HepG2 (cell line): Measurements from ENCODE around the gene BORCS5. TPM values are rescaled to one million over a fixed set of nuclear protein-coding genes. Genes with fewer than 3 reads are reported as not detected.

ENCODE experiments used
- ATAC-seq: fragments of 200-7000 bp; cut with Tn5 transposase; 3 replicates; pipeline ENCODE4 v1.9.1; 2020; ENCODE audit warnings: mild to moderate bottlenecking, moderate library complexity
- BruUV-seq: library from RNA; stranded (reverse); fragments of 400-500 nt; replicated peaks from 2 replicates; lab custom pipeline; 2021; lab: Mats Ljungman, UMichigan
- CTCF ChIA-PET: fragments of 300-600 bp; formaldehyde crosslinking; extraction: SDS; loops from one replicate; lab custom pipeline; 2021; ENCODE audit warnings: low total read pairs, inconsistent platforms, low intra/inter-chr PET ratio; lab: Yijun Ruan, JAX
- POLR2A ChIA-PET: fragments of 350-600 bp; sonication (Branson Sonifier 250); formaldehyde crosslinking; loops from one replicate; lab custom pipeline; 2020; ENCODE audit warnings: antibody characterized with exemption, inconsistent platforms; lab: Yijun Ruan, JAX
- DNase-seq: peaks from one replicate; pipeline ENCODE4 v3.0.0-alpha.2; 2015; ENCODE audit warnings: low spot score
- FAIRE-seq: peaks from 3 replicates; lab custom pipeline; 2011; peaks lifted over from hg19 to GRCh38; lab: Jason Lieb, UNC
- H2AFZ ChIP-seq: one replicate; pipeline ENCODE4 v1.6.1; 2011; ENCODE audit warnings: low read length, inconsistent platforms
- H3K27ac ChIP-seq: fragments of 300-600 bp; 3 replicates; pipeline ENCODE4 v1.8.0; 2011; ENCODE audit warnings: mixed run types, mild to moderate bottlenecking, mixed read lengths, low read length, inconsistent platforms; ENCODE audit not compliant: insufficient read depth; ENCODE audit errors: extremely low read length
- H3K27me3 ChIP-seq, 2 experiments: fragments of 200-600 bp in 1 of 2; 2 replicates in 1 of 2; 3 replicates in 1 of 2; pipeline versions ENCODE4 v1.6.0 to v1.8.0; 2011; ENCODE audit warnings: low read length in 2 of 2, mild to moderate bottlenecking in 2 of 2, moderate library complexity in 2 of 2, inconsistent platforms in 1 of 2; ENCODE audit not compliant: insufficient read depth in 2 of 2, control insufficient read depth in 1 of 2
- H3K36me3 ChIP-seq, 2 experiments: fragments of 200-600 bp in 1 of 2; replicated peaks in 1 of 2; 2 replicates in 1 of 2; 3 replicates in 1 of 2; pipeline versions ENCODE4 v1.5.1 to v1.8.0; 2011; ENCODE audit warnings: low read length in 2 of 2, inconsistent platforms in 1 of 2; ENCODE audit not compliant: insufficient read depth in 2 of 2, control insufficient read depth in 1 of 2
- H3K4me1 ChIP-seq: 2 replicates; pipeline ENCODE4 v1.5.1; 2012; ENCODE audit warnings: low read length, inconsistent platforms; ENCODE audit not compliant: insufficient read depth
- H3K4me2 ChIP-seq: 2 replicates; pipeline ENCODE4 v1.6.0; 2011; ENCODE audit warnings: low read depth, low read length, inconsistent platforms
- H3K4me3 ChIP-seq, 3 experiments: fragments of 200-600 bp in 1 of 3; sonication (generic), shearing (Covaris generic) in 1 of 3; replicated peaks in 1 of 3; 2 replicates each; pipeline ENCODE4 v1.5.1; 2011 to 2016; ENCODE audit warnings: low read length in 3 of 3, inconsistent platforms in 2 of 3, low read depth in 2 of 3, mild to moderate bottlenecking in 2 of 3, control low read depth in 1 of 3, mixed read lengths in 1 of 3; ENCODE audit not compliant: insufficient read depth in 1 of 3
- H3K79me2 ChIP-seq: one replicate; pipeline ENCODE4 v1.6.1; 2011; ENCODE audit warnings: low read length, inconsistent platforms; ENCODE audit not compliant: insufficient read depth
- H3K9ac ChIP-seq: 2 replicates; pipeline ENCODE4 v1.6.0; 2011; ENCODE audit warnings: mild to moderate bottlenecking, low read depth, low read length, inconsistent platforms; ENCODE audit not compliant: insufficient read depth
- H3K9me3 ChIP-seq: 2 replicates; pipeline ENCODE4 v1.5.1; 2012; ENCODE audit warnings: mild to moderate bottlenecking, low read length
- H4K20me1 ChIP-seq: 2 replicates; pipeline ENCODE4 v1.6.0; 2011; ENCODE audit warnings: inconsistent platforms, mild to moderate bottlenecking, low read length, moderate library complexity; ENCODE audit not compliant: insufficient read depth
- CREM ChIP-seq, 2 experiments: sonication (generic) in 1 of 2; formaldehyde crosslinking in 1 of 2; IDR thresholded peaks; 2 replicates each; pipeline versions ENCODE4 v1.4.0 to v1.6.1; 2016 to 2020; ENCODE audit warnings: antibody characterized with exemption in 1 of 2, mild to moderate bottlenecking in 1 of 2, missing genetic modification reagents in 1 of 2
- HOXA7 ChIP-seq: sonication (generic); formaldehyde crosslinking; IDR thresholded peaks from 2 replicates; pipeline ENCODE4 v1.8.1; 2022; ENCODE audit warnings: mild to moderate bottlenecking, missing genetic modification reagents, moderate library complexity
- MAFK ChIP-seq, 2 experiments: IDR thresholded peaks in 1 of 2; conservative IDR thresholded peaks in 1 of 2; 2 replicates each; pipeline ENCODE4 v1.6.1; 2011; ENCODE audit warnings: improper control_type of control experiment in 2 of 2, low read length in 2 of 2
- NCOA1 ChIP-seq: sonication (generic); formaldehyde crosslinking; IDR thresholded peaks from 2 replicates; pipeline ENCODE4 v1.9.0; 2021; ENCODE audit warnings: missing genetic modification reagents
- WGBS: methylation state at CpG from one replicate; pipeline ENCODE4 v1.1.6; 2017; ENCODE audit warnings: low lambda C conversion rate; 5-methylcytosine and 5-hydroxymethylcytosine counted together
- in situ Hi-C: cut with HindIII; loops from 2 replicates; pipeline ENCODE4 v1.10.0; 2017; ENCODE audit warnings: low pct_unique_long_range_greater_than_20kb; ENCODE audit not compliant: extremely low pct_ligation_motif_present
- intact Hi-C: fragments of 100-400 bp; cut with micrococcal nuclease; formaldehyde crosslinking; loops from one replicate; pipeline ENCODE4 v1.10.0; 2022; ENCODE audit not compliant: unreplicated experiment
- polyA plus RNA-seq, 8 experiments: library from polyadenylated mRNA; depleted of rRNA in 3 of 8; stranded (reverse) in 7 of 8; unstranded in 1 of 8; fragments of >200 nt; fragmentation: Illumina TruSeq in 4 of 8; extraction: Trizol in 4 of 8; gene quantifications; 2 replicates each; pipeline versions ENCODE4 v1.2.1 to v1.2.3, GENCODE V29; 2011 to 2016; ENCODE audit warnings: low read depth in 4 of 8, missing spikeins in 1 of 8, mixed read lengths in 1 of 8; ENCODE audit not compliant: insufficient read depth in 1 of 8
- total RNA-seq, 5 experiments: library from RNA; depleted of rRNA; stranded (reverse); fragments of >200 nt; fragmentation: Illumina TruSeq; extraction: Trizol; gene quantifications; 2 replicates each; pipeline ENCODE4 v1.2.3, GENCODE V29; 2016; ENCODE audit warnings: low read depth in 1 of 5

Gene BORCS5
- total and polyA plus RNA-seq, 2 of the 13 experiments (the other 11 are each of a cell fraction or from before 2014, with no cell fraction given) = 3.9 to 4.7 TPM

DNA sequence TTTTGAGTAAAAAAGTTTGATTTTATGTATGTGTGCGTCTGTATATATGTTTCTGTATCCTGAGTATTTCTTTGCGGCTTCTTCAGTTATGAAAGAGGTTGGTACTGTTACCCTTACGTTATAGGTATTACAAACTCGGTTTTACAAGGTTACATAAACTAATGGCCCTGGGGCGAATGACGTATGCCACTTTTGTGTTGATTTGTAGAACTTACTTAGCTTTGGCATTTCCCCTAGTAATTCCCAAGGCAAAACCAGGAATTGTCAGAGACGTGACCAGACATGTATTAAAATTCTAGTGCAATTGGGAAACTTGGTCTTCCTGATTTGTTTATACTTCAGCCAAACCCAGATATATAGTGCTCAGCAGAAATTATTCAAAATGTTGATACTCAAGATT lies 112.5 kb downstream of the BORCS5 start (continued):
- no peak for TF ChIP-seq NCOA1
- no peak for TF ChIP-seq HOXA7 (CRISPR knock-in tag)

- TF ChIP-seq CREM (IDR thresholded peaks at IDR 0.05) (no peak), CREM (CRISPR knock-in tag; IDR thresholded peaks at IDR 0.05) (no peak), MAFK (conservative IDR thresholded peaks at IDR 0.05 in 1 of 2, IDR thresholded peaks at IDR 0.05 in 1 of 2; ENCODE audit: low read length in 2 of 2) (peak in 1 of 2 experiments; percentile 31; a peak in 1 of 4 replicates)
These were observed 114.0 kb downstream of the BORCS5 start for GRCh38 chr12:12470751-12471306.

More at GRCh38 chr12:12470751-12471306, 114.0 kb downstream of the BORCS5 start:
- H3K9ac ChIP-seq = no peak overlapping the region
- no peak overlapping the region for H3K4me2 ChIP-seq
- in situ Hi-C loops = no loop called here
- no peak overlapping the region for H3K27ac ChIP-seq
- no peaks in the 10 kb centered on the region for H4K20me1 ChIP-seq
- intact Hi-C loops = no loop called here
- no peak overlapping the region for H2AFZ ChIP-seq
- peaks cover 0 to 15% of the 10 kb centered on the region in 2 experiments; a peak in 4 of 5 replicates for H3K36me3 ChIP-seq
- FAIRE-seq (no peak), DNase-seq (no peak), ATAC-seq (no peak)
- no TSS peak for BruUV-seq
- H3K4me1 ChIP-seq = no peaks in the 10 kb centered on the region
- H3K79me2 ChIP-seq = no peaks in the 10 kb centered on the region
- H3K9me3 ChIP-seq = no peaks in the 10 kb centered on the region
- no peaks in the 10 kb centered on the region for H3K27me3 ChIP-seq
- ChIA-PET CTCF (no interaction called here), POLR2A (interaction anchor here (1.0 kb wide), 2 partner anchors 72 to 86 kb away, joined by 3 to 4 read pairs; no protein-coding TSS in a partner anchor)
- WGBS = 92% methylated on average over 7 of the region's 7 CpGs
- no peak overlapping the region for H3K4me3 ChIP-seq
